Stomach (tissue), 9 donors: ENCODE measurements around the gene ORM1. TPM values are rescaled to one million over a fixed set of nuclear protein-coding genes. Genes with fewer than 3 reads are reported as not detected.
A peak's percentile ranks its signal among the peaks of the same experiment; 100 is the strongest.

Experiments
- DNase-seq, 2 donors: peaks; one replicate each; pipeline versions ENCODE4 v3.0.0 to v3.0.0-alpha.2; 2013 to 2019
- H3K27ac ChIP-seq, 5 donors: fragments of 200-600 bp in 4 of 5; sonication (generic) in 4 of 5; one replicate each; pipeline ENCODE4 v1.5.1; 2013 to 2019; ENCODE audit warnings: mild to moderate bottlenecking in 1 of 5, moderate library complexity in 1 of 5
- H3K27me3 ChIP-seq, 3 donors: fragments of 200-600 bp; sonication (generic); one replicate each; pipeline ENCODE4 v1.5.1; 2017 to 2019; ENCODE audit warnings: mixed run types in 1 of 3
- H3K36me3 ChIP-seq, 4 donors: fragments of 200-600 bp; sonication (generic); 1 replicate in 3 of 4; 2 replicates in 1 of 4; pipeline ENCODE4 v1.5.1; 2016 to 2019
- H3K4me1 ChIP-seq, 4 donors: fragments of 200-600 bp; sonication (generic); one replicate each; pipeline ENCODE4 v1.5.1; 2016 to 2019
- H3K4me3 ChIP-seq, 4 donors: fragments of 200-600 bp; sonication (generic) in 3 of 4; one replicate each; pipeline ENCODE4 v1.5.1; 2016 to 2019; ENCODE audit warnings: mild to moderate bottlenecking in 1 of 4
- H3K9me3 ChIP-seq, 4 donors: fragments of 200-600 bp; sonication (generic); one replicate each; pipeline ENCODE4 v1.5.1; 2016 to 2019
- EP300 ChIP-seq: sonication (generic); formaldehyde crosslinking; IDR thresholded peaks from one replicate; pipeline ENCODE4 v1.6.1; 2017; ENCODE audit warnings: antibody characterized with exemption
- POLR2A ChIP-seq, 4 donors: fragments of 450-650 bp; IDR thresholded peaks; one replicate each; pipeline ENCODE4 v1.6.1; 2016; ENCODE audit warnings: antibody characterized with exemption in 4 of 4, control low read depth in 2 of 4, mild to moderate bottlenecking in 1 of 4, moderate library complexity in 1 of 4
- POLR2AphosphoS5 ChIP-seq, 3 donors: sonication (generic); formaldehyde crosslinking; IDR thresholded peaks; one replicate each; pipeline ENCODE4 v1.6.1; 2016; ENCODE audit warnings: antibody characterized with exemption in 3 of 3
- WGBS, 5 donors: extraction: QIAGEN DNeasy Blood & Tissue Kit in 3 of 5; methylation state at CpG; one replicate each; pipeline versions ENCODE4 v1.1.5 to v1.1.7; 2013 to 2018; 5-methylcytosine and 5-hydroxymethylcytosine counted together
- intact Hi-C: fragments of 100-400 bp; cut with DNase I; formaldehyde crosslinking; loops from one replicate; pipeline ENCODE4 v1.15.1; 2023; ENCODE audit warnings: low total_unique reads
- polyA plus RNA-seq, 3 donors: library from polyadenylated mRNA; stranded (reverse); fragments of 200-250 nt; gene quantifications; one replicate each; pipeline ENCODE4 v1.2.3, GENCODE V29; 2013
- total RNA-seq, 5 donors: library from RNA; depleted of rRNA; stranded (reverse); fragments of >200 nt; gene quantifications; one replicate each; pipeline versions ENCODE4 v1.1.0 to v1.2.3, GENCODE V29; 2014 to 2016
- TF ChIP-seq, protein P1 (sequence below), 7 experiments: fragments of 450-650 bp in 4 of 7; fragments of 200-600 bp in 3 of 7; sonication (generic) in 3 of 7; IDR thresholded peaks; one replicate each; pipeline ENCODE4 v1.5.1; 2016 to 2019; ENCODE audit warnings: antibody characterized with exemption in 7 of 7, control low read depth in 2 of 7, mild to moderate bottlenecking in 1 of 7
- donor health status: healthy with polysubstance abuse.
- donor health status: Bipolar disorder and iron deficiency.
- donor health status: healthy.

The ORM1 gene
- total and polyA plus RNA-seq, 8 donors = 1.6 to 14.8 (median 2.9) TPM; not detected in 3

DNA sequence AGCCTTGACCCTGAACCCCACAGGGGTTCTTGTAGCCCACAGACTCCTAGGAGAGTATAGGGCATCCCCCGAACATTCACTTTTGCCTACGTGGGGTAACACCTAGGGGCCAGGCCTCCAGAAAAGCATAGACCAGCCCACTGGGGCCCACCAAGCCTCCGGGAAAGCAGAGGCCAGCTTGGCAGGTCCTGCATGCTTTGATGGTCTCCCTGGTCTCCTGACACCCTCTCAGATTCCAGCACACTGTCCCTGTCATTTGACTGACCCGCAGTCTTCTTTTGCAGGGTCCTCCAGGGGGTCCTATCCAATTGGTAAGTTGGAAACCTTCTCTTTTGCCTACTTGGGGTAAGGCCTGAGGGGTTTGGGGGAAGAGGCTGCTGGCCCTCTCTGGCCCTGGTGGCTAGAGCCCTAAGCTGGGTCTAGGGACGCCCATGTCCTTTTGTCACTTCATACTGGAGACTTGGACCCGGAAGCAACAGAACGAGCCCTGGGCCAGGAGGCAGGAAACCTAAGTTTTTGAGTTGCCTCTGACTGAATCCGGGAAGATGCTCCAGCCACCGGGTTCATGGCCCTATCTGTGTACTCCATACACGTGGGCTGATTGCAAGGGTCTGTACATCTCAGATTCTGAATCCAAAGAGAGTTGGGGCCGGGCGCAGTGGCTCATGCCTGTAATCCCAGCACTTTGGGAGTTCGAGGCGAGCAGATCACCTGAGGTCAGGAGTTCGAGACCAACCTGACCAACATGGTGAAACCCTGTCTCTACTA, 20.9 kb upstream of the ORM1 start:
- no peak for TF ChIP-seq POLR2AphosphoS5 (IDR thresholded peaks at IDR 0.05)
- no peak for TF ChIP-seq EP300
- no peak for TF ChIP-seq POLR2A (IDR thresholded peaks at IDR 0.05)
- TF ChIP-seq, protein P1, sequence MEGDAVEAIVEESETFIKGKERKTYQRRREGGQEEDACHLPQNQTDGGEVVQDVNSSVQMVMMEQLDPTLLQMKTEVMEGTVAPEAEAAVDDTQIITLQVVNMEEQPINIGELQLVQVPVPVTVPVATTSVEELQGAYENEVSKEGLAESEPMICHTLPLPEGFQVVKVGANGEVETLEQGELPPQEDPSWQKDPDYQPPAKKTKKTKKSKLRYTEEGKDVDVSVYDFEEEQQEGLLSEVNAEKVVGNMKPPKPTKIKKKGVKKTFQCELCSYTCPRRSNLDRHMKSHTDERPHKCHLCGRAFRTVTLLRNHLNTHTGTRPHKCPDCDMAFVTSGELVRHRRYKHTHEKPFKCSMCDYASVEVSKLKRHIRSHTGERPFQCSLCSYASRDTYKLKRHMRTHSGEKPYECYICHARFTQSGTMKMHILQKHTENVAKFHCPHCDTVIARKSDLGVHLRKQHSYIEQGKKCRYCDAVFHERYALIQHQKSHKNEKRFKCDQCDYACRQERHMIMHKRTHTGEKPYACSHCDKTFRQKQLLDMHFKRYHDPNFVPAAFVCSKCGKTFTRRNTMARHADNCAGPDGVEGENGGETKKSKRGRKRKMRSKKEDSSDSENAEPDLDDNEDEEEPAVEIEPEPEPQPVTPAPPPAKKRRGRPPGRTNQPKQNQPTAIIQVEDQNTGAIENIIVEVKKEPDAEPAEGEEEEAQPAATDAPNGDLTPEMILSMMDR (IDR thresholded peaks at IDR 0.05) = no peak
- WGBS, 5 donors = 83 to 89% (median 84%) methylated on average over 15 of the region's 15 CpGs
- no peaks in the 10 kb centered on the region for H3K9me3 ChIP-seq
- no peak overlapping the region for H3K27ac ChIP-seq
- intact Hi-C loops = no loop called here
- H3K27me3 ChIP-seq = no peaks in the 10 kb centered on the region
- H3K4me1 ChIP-seq = peaks cover 0 to 8% (median 6%) of the 10 kb centered on the region in 4 donors
- peak in 1 of 2 donors; percentile 24 for DNase-seq
- no peak overlapping the region for H3K4me3 ChIP-seq
- H3K36me3 ChIP-seq = peaks cover 0 to 24% (median 19%) of the 10 kb centered on the region in 4 donors

- H3K9me3 ChIP-seq = no peaks in the 10 kb centered on the region
- H3K4me1 ChIP-seq = peaks cover 0 to 8% (median 6%) of the 10 kb centered on the region in 4 donors
- no peak overlapping the region for H3K27ac ChIP-seq
- H3K27me3 ChIP-seq = no peaks in the 10 kb centered on the region
- 64 to 72% (median 66%) methylated on average over 6 of the region's 6 CpGs for WGBS, 5 donors
- peak; percentile 2 to 7 for DNase-seq
- intact Hi-C loops = no loop called here
- peaks cover 0 to 31% (median 21%) of the 10 kb centered on the region in 4 donors for H3K36me3 ChIP-seq
- no peak overlapping the region for H3K4me3 ChIP-seq
- no peak for TF ChIP-seq EP300
- TF ChIP-seq, protein P1 (IDR thresholded peaks at IDR 0.05) = no peak
- no peak for TF ChIP-seq POLR2A (IDR thresholded peaks at IDR 0.05)
These were observed 20.2 kb upstream of the ORM1 start for GRCh38 chr9:114302727-114303126.

DNA sequence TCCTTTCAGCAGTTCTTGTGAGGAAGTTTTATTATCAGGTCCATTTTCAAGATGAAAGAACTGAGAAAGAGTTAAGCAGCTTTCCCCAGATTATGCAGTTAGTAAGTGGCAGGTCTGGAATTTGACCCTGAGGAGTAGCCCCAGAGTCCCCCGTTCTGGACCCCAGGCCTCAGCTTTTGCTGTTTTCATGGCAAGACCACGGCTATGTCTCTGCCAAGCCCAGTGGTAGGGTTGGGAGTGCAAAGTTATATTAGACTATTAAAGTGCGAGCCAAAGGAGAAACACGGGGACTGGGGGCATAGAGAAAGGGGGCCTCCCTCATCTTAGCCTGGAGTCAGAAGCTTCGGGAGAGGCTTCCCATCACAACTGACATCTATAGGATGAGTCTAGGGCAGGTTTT, 19.3 kb upstream of the ORM1 start:
- DNase-seq = peak in 1 of 2 donors; percentile 10
- Histone ChIP-seq H3K4me1 (peaks cover 0 to 8% (median 6%) of the 10 kb centered on the region in 4 donors), H3K36me3 (peaks cover 0 to 33% (median 24%) of the 10 kb centered on the region in 4 donors), H3K4me3 (no peak overlapping the region), H3K9me3 (no peaks in the 10 kb centered on the region), H3K27me3 (no peaks in the 10 kb centered on the region), H3K27ac (no peak overlapping the region)
- no peak for TF ChIP-seq EP300
- intact Hi-C loops = no loop called here
- 79 to 91% (median 84%) methylated on average over 5 of the region's 5 CpGs for WGBS, 5 donors

DNA sequence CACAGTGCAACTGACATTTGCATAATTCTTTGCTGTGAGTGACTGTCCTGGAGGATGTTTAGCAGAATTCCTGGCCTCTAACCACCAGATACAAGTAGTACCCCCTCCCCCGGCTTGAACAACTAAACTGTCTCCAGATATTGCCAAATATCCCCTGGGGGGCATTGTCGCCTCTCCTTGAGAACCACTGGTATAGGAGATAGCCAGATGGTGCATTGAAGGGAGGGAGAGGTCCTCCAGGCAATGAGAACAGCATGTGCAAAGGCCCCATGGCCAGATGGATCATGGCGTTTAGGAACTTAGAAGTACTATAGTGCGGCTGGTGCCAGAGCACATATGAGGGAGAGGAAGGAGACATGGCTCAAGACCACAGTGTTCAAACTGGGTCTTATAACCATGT, 18.9 kb upstream of the ORM1 start:
- H3K36me3 ChIP-seq = peaks cover 0 to 33% (median 23%) of the 10 kb centered on the region in 4 donors
- TF ChIP-seq POLR2A (IDR thresholded peaks at IDR 0.05) (no peak), POLR2AphosphoS5 (IDR thresholded peaks at IDR 0.05) (no peak), EP300 (no peak)
- TF ChIP-seq, protein P1 (IDR thresholded peaks at IDR 0.05) = no peak
- H3K4me3 ChIP-seq = no peak overlapping the region
- 84 to 97% (median 95%) methylated on average over 4 of the region's 4 CpGs for WGBS, 5 donors
- H3K27ac ChIP-seq = no peak overlapping the region
- peak in 1 of 2 donors; percentile 18 for DNase-seq
- no peaks in the 10 kb centered on the region for H3K27me3 ChIP-seq
- peaks cover 0 to 8% (median 6%) of the 10 kb centered on the region in 4 donors for H3K4me1 ChIP-seq
- no peaks in the 10 kb centered on the region for H3K9me3 ChIP-seq
- intact Hi-C loops = no loop called here
